ENCODE measurements around the gene NSRP1.

Gene NSRP1

GRCh38 chr17:30103921-30104320 is 12.7 kb upstream of the NSRP1 start:
- peaks cover 6% of the 10 kb centered on the region for H3K4me1 ChIP-seq (ENCODE audit: insufficient read depth, low read length)
- no peak overlapping the region for H2AFZ ChIP-seq (ENCODE audit: low read depth, low read length)
- H3K36me3 ChIP-seq (ENCODE audit: insufficient read depth, low read length): no peaks in the 10 kb centered on the region
- no peak for ATAC-seq (ENCODE audit: insufficient read depth, low read depth)
- no peak overlapping the region for H3K9ac ChIP-seq (ENCODE audit: low read depth, low read length)
- H3K4me2 ChIP-seq (ENCODE audit: insufficient read depth, low read length): no peak overlapping the region
- no peak overlapping the region for H3K27ac ChIP-seq (ENCODE audit: low read length)
- no peaks in the 10 kb centered on the region for H4K20me1 ChIP-seq (ENCODE audit: insufficient read depth, low read length)
- DNase-seq: no peak
- TF ChIP-seq, protein P1, sequence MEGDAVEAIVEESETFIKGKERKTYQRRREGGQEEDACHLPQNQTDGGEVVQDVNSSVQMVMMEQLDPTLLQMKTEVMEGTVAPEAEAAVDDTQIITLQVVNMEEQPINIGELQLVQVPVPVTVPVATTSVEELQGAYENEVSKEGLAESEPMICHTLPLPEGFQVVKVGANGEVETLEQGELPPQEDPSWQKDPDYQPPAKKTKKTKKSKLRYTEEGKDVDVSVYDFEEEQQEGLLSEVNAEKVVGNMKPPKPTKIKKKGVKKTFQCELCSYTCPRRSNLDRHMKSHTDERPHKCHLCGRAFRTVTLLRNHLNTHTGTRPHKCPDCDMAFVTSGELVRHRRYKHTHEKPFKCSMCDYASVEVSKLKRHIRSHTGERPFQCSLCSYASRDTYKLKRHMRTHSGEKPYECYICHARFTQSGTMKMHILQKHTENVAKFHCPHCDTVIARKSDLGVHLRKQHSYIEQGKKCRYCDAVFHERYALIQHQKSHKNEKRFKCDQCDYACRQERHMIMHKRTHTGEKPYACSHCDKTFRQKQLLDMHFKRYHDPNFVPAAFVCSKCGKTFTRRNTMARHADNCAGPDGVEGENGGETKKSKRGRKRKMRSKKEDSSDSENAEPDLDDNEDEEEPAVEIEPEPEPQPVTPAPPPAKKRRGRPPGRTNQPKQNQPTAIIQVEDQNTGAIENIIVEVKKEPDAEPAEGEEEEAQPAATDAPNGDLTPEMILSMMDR (IDR thresholded peaks at IDR 0.05; ENCODE audit: borderline replicate concordance, extremely low read depth, low read length, poor library complexity, severe bottlenecking): no peak
- no peak for TF ChIP-seq EZH2 (IDR thresholded peaks at IDR 0.05; ENCODE audit: borderline replicate concordance, low read depth, low read length, severe bottlenecking)
- peaks cover 16% of the 10 kb centered on the region for H3K27me3 ChIP-seq (ENCODE audit: insufficient read depth, low read length, poor library complexity)
- no peaks in the 10 kb centered on the region for H3K79me2 ChIP-seq (ENCODE audit: insufficient read depth, low read length)
- no peaks in the 10 kb centered on the region for H3K9me3 ChIP-seq (ENCODE audit: insufficient read depth, low read length, severe bottlenecking)
- H3K4me3 ChIP-seq (ENCODE audit: low read depth in 1 of 2, low read length in 2 of 2): no peak overlapping the region

DNA sequence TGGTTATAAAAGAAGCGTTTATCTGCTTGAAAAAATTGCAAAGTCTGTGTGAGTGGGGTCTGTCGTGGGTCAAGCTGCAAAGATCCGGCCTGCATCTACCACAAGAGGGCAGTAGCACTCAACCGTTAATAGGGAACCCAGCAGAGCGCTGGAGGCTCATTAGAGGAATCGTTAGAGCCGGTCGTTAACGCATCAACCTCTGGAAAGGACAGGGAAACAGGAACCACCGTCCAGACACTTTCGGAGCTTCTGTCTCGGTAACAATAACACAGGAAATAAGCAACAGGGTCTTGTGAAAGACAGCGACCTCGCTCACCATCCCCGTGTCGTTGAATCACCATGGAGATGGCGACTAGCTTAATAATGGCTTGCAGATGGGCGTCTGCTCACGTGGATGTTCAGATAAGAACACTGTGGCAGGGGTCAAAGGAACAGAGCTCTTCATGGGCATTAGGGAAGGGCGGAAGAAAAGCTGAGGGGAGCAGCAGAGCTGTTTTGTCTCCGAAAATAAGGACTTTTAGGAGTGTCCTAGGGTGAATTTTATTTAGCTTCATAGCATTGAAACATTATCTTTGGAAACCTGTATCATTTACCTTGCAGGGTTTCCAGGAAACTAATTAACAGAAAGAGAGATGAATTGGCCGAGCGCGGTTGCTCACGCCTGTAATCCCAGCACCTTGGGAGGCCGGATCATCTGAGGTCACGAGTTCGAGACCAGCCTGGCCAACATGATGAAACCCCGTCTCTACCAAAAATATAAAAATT is 11.9 kb upstream of the NSRP1 start:
- no peak for TF ChIP-seq EZH2 (IDR thresholded peaks at IDR 0.05; ENCODE audit: borderline replicate concordance, low read depth, low read length, severe bottlenecking)
- TF ChIP-seq, protein P1 (IDR thresholded peaks at IDR 0.05; ENCODE audit: borderline replicate concordance, extremely low read depth, low read length, poor library complexity, severe bottlenecking): peak; percentile 94
- Histone ChIP-seq H3K9me3 (ENCODE audit: insufficient read depth, low read length, severe bottlenecking) (no peaks in the 10 kb centered on the region), H2AFZ (ENCODE audit: low read depth, low read length) (peak overlapping the region; percentile 66), H3K4me1 (ENCODE audit: insufficient read depth, low read length) (peaks cover 6% of the 10 kb centered on the region), H3K36me3 (ENCODE audit: insufficient read depth, low read length) (no peaks in the 10 kb centered on the region), H3K27ac (ENCODE audit: low read length) (no peak overlapping the region), H3K27me3 (ENCODE audit: insufficient read depth, low read length, poor library complexity) (peaks cover 16% of the 10 kb centered on the region), H4K20me1 (ENCODE audit: insufficient read depth, low read length) (no peaks in the 10 kb centered on the region), H3K79me2 (ENCODE audit: insufficient read depth, low read length) (no peaks in the 10 kb centered on the region), H3K4me2 (ENCODE audit: insufficient read depth, low read length) (peak overlapping the region; percentile 64), H3K9ac (ENCODE audit: low read depth, low read length) (0 out of 2 replicates have a peak overlapping the region, but pooled peaks have one; percentile 1), H3K4me3 (ENCODE audit: low read depth in 1 of 2, low read length in 2 of 2) (peak overlapping the region in 1 of 2 experiments; percentile 49; a peak in 2 of 4 replicates)
- ATAC-seq (ENCODE audit: insufficient read depth, low read depth) (peak; percentile 99), DNase-seq (peak; percentile 75)

DNA sequence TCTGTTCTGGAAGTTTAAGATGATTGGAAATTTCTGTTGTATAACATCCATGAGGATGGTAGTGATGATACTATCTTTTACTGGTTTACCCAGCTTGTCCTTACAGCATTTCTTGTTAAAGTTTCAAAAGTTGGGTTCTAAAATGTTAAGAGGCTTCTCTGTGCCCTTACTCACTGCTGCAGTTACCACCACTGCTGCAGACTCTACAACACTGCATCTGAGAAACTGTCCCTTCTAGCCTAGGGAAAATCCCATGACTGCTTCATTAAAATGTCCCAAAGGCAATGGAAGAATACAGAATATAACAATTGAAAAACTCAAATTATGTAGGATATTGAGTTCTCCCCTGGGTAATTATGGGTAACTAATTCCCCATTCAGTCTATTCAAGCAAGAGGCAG is 3.8 kb upstream of the NSRP1 start:
- Histone ChIP-seq H3K4me2 (ENCODE audit: insufficient read depth, low read length) (no peak overlapping the region), H3K4me1 (ENCODE audit: insufficient read depth, low read length) (peaks cover 8% of the 10 kb centered on the region), H3K27me3 (ENCODE audit: insufficient read depth, low read length, poor library complexity) (peaks cover 3% of the 10 kb centered on the region), H3K36me3 (ENCODE audit: insufficient read depth, low read length) (no peaks in the 10 kb centered on the region), H3K79me2 (ENCODE audit: insufficient read depth, low read length) (peaks cover 16% of the 10 kb centered on the region), H3K9ac (ENCODE audit: low read depth, low read length) (no peak overlapping the region), H3K4me3 (ENCODE audit: low read depth in 1 of 2, low read length in 2 of 2) (no peak overlapping the region), H3K9me3 (ENCODE audit: insufficient read depth, low read length, severe bottlenecking) (no peaks in the 10 kb centered on the region), H2AFZ (ENCODE audit: low read depth, low read length) (no peak overlapping the region), H4K20me1 (ENCODE audit: insufficient read depth, low read length) (no peaks in the 10 kb centered on the region), H3K27ac (ENCODE audit: low read length) (no peak overlapping the region)
- DNase-seq (no peak), ATAC-seq (ENCODE audit: insufficient read depth, low read depth) (no peak)
- TF ChIP-seq, protein P1 (IDR thresholded peaks at IDR 0.05; ENCODE audit: borderline replicate concordance, extremely low read depth, low read length, poor library complexity, severe bottlenecking): no peak
- no peak for TF ChIP-seq EZH2 (IDR thresholded peaks at IDR 0.05; ENCODE audit: borderline replicate concordance, low read depth, low read length, severe bottlenecking)

All from DND-41 (cell line).